GM04503 (cell line): ENCODE data around the gene KLK2.
"Not testable (repeated sequence)": the region's sequence is repeated elsewhere in the genome, so short reads cannot be mapped to it uniquely, and the experiment has no call there.

ENCODE experiments used
- DNase-seq: peaks from one replicate; pipeline ENCODE4 v3.0.0-alpha.2; 2012; ENCODE audit warnings: low read depth

Gene KLK2

GRCh38 chr19:50894478-50895356, 21.5 kb downstream of the KLK2 start:
- no peak for DNase-seq

GRCh38 chr19:50896089-50896590, 22.9 kb downstream of the KLK2 start:
- not testable (repeated sequence) for DNase-seq

- DNase-seq, result no peak
Observed at GRCh38 chr19:50896591-50897190, 23.5 kb downstream of the KLK2 start.

GRCh38 chr19:50897191-50897607, 24.0 kb downstream of the KLK2 start:
- DNase-seq, result no peak

- DNase-seq, result no peak
Observed at GRCh38 chr19:50897612-50898011, 24.4 kb downstream of the KLK2 start.

GRCh38 chr19:50898018-50898417, 24.8 kb downstream of the KLK2 start:
- no peak for DNase-seq

- DNase-seq, result no peak
Observed at GRCh38 chr19:50899569-50899968, 26.3 kb downstream of the KLK2 start.

GRCh38 chr19:50902640-50903039, 29.4 kb downstream of the KLK2 start:
- DNase-seq, result no peak

GRCh38 chr19:50906217-50906616, 33.0 kb downstream of the KLK2 start:
- DNase-seq, result no peak

GRCh38 chr19:50908336-50908735, 35.1 kb downstream of the KLK2 start:
- DNase-seq, result no peak

- no peak for DNase-seq
Observed at GRCh38 chr19:50909240-50910070, 36.2 kb downstream of the KLK2 start.

- no peak for DNase-seq
Observed at GRCh38 chr19:50910722-50911121, 37.5 kb downstream of the KLK2 start.

- no peak for DNase-seq
Observed at GRCh38 chr19:50911206-50912101, 38.2 kb downstream of the KLK2 start, which contains the start of gene KLK4. Gene KLK4, minus strand, starts transcription at chr19:50911395. Its CDS starts 657 bp downstream, at chr19:50910738.

- no peak for DNase-seq
Observed at GRCh38 chr19:50912102-50912599, 38.9 kb downstream of the KLK2 start.

- DNase-seq, result no peak
Observed at GRCh38 chr19:50912727-50913716, 39.8 kb downstream of the KLK2 start.

- DNase-seq, result no peak
Observed at GRCh38 chr19:50916069-50916468, 42.8 kb downstream of the KLK2 start.

GRCh38 chr19:50921426-50922316, 48.4 kb downstream of the KLK2 start:
- DNase-seq, result no peak

GRCh38 chr19:50922317-50922853, 49.1 kb downstream of the KLK2 start:
- no peak for DNase-seq
